Ovary (tissue), 9 donors: ENCODE data around the gene GLG1. TPM values are rescaled to one million over a fixed set of nuclear protein-coding genes. Genes with fewer than 3 reads are reported as not detected.
"Not testable (repeated sequence)": the region's sequence is repeated elsewhere in the genome, so short reads cannot be mapped to it uniquely, and the experiment has no call there.

Experiments used
- DNase-seq, 5 donors: peaks; one replicate each; pipeline ENCODE4 v3.0.0-alpha.2; 2019 to 2020
- H3K27ac ChIP-seq, 2 donors: fragments of 200-600 bp; one replicate each; pipeline versions ENCODE4 v1.5.1 to v1.8.0; 2019 to 2022
- H3K27me3 ChIP-seq: fragments of 200-600 bp; one replicate; pipeline ENCODE4 v1.8.0; 2022
- H3K36me3 ChIP-seq: fragments of 200-600 bp; sonication (generic); one replicate; pipeline ENCODE4 v1.5.1; 2019
- H3K4me1 ChIP-seq: one replicate; pipeline ENCODE4 v1.8.1; 2013; ENCODE audit warnings: mild to moderate bottlenecking, moderate library complexity; ENCODE audit not compliant: insufficient read depth
- H3K4me3 ChIP-seq: fragments of 200-600 bp; sonication (generic); one replicate; pipeline ENCODE4 v1.5.1; 2017
- H3K9me3 ChIP-seq, 2 donors: fragments of 200-600 bp in 1 of 2; sonication (generic) in 1 of 2; one replicate each; pipeline versions ENCODE4 v1.5.1 to v1.8.1; 2013 to 2019; ENCODE audit warnings: mild to moderate bottlenecking in 1 of 2, moderate library complexity in 1 of 2
- CTCF ChIP-seq, 3 donors: fragments of 450-650 bp in 2 of 3; fragments of 200-600 bp in 1 of 3; IDR thresholded peaks; one replicate each; pipeline versions ENCODE4 v1.5.1 to v1.8.0; 2016 to 2022; ENCODE audit warnings: antibody characterized with exemption in 3 of 3, mild to moderate bottlenecking in 1 of 3
- EP300 ChIP-seq: sonication (generic); formaldehyde crosslinking; IDR thresholded peaks from one replicate; pipeline ENCODE4 v1.6.1; 2017; ENCODE audit warnings: antibody characterized with exemption
- POLR2A ChIP-seq: fragments of 450-650 bp; IDR thresholded peaks from one replicate; pipeline ENCODE4 v1.6.1; 2017; ENCODE audit warnings: antibody characterized with exemption, mild to moderate bottlenecking, moderate library complexity
- WGBS, 3 donors: extraction: QIAGEN DNeasy Blood & Tissue Kit in 1 of 3; methylation state at CpG; one replicate each; pipeline versions ENCODE4 v1.1.5 to v1.1.7; 2013 to 2017; 5-methylcytosine and 5-hydroxymethylcytosine counted together
- intact Hi-C, 4 donors: fragments of 100-400 bp; cut with DNase I; formaldehyde crosslinking; loops; one replicate each; pipeline versions ENCODE4 v1.11.0 to v1.15.1; 2022 to 2023
- polyA plus RNA-seq, 2 donors: library from polyadenylated mRNA; stranded (reverse); fragments of 200-250 nt in 1 of 2; fragments of 350-450 nt in 1 of 2; fragmentation: Illumina TruSeq in 1 of 2; extraction: RNeasy Lipid Tissue Mini Kit (QIAGEN cat#74804) in 1 of 2; gene quantifications; one replicate each; pipeline ENCODE4 v1.2.3, GENCODE V29; 2013 to 2014
- total RNA-seq, 7 donors: library from RNA; depleted of rRNA in 2 of 7; stranded (reverse); fragments of >200 nt in 2 of 7; fragmentation: NEBNext Ultra II Directional in 3 of 7; extraction: Animal tissue kit (Norgen Biotek cat#: 25700) in 3 of 7; gene quantifications; one replicate each; pipeline versions ENCODE4 v1.1.0 to v1.2.4, GENCODE V29; 2016 to 2023
- donor health status: DM: no; HTN: no; CAD: no; lungs with moderate emphysema.
- donor health status: DM: no; HTN: no; CAD: no.
- donor health status: Bipolar disorder and iron deficiency.
- donor health status: DM: yes; HTN: yes; CAD: no.
- donor health status: DM: no; HTN: no; CAD: no.
- donor health status: DM: yes; HTN: yes; CAD: no.

GLG1 gene
- total and polyA plus RNA-seq, 9 donors = 88.9 to 171 (median 154) TPM

- H3K27me3 ChIP-seq, intact Hi-C loops, H3K36me3 ChIP-seq, H3K9me3 ChIP-seq, DNase-seq, H3K4me3 ChIP-seq, H3K4me1 ChIP-seq, H3K27ac ChIP-seq: not testable (repeated sequence)
- 92 to 100% methylated on average over 1 to 2 of the region's 3 CpGs; no CpG with 5 or more reads in 1 of the 3 donors for WGBS, 3 donors
Observed at GRCh38 chr16:74538801-74539200, 68.1 kb downstream of the GLG1 start.

GRCh38 chr16:74537746-74538145 is 69.2 kb downstream of the GLG1 start:
- WGBS, 3 donors = 20 to 47% (median 26%) methylated on average over 1 of the region's 1 CpG
- DNase-seq, H3K27ac ChIP-seq, H3K27me3 ChIP-seq, intact Hi-C loops, H3K4me1 ChIP-seq, H3K4me3 ChIP-seq, H3K36me3 ChIP-seq, H3K9me3 ChIP-seq: not testable (repeated sequence)

GRCh38 chr16:74534650-74535049 is 72.3 kb downstream of the GLG1 start:
- H3K9me3 ChIP-seq, H3K4me3 ChIP-seq, H3K27me3 ChIP-seq, H3K4me1 ChIP-seq, DNase-seq, intact Hi-C loops, H3K36me3 ChIP-seq, H3K27ac ChIP-seq: not testable (repeated sequence)
- 81 to 91% (median 90%) methylated on average over 3 to 4 of the region's 4 CpGs for WGBS, 3 donors

GRCh38 chr16:74524926-74525325 is 82.0 kb downstream of the GLG1 start:
- Histone ChIP-seq H3K4me3 (no peak overlapping the region), H3K36me3 (no peaks in the 10 kb centered on the region), H3K9me3 (no peaks in the 10 kb centered on the region), H3K27me3 (peaks cover 3% of the 10 kb centered on the region), H3K27ac (no peak overlapping the region), H3K4me1 (peaks cover 2% of the 10 kb centered on the region)
- TF ChIP-seq POLR2A (no peak), EP300 (no peak), CTCF (IDR thresholded peaks at IDR 0.05) (no peak)
- intact Hi-C loops = no loop called here
- no peak for DNase-seq

GRCh38 chr16:74524117-74524516 is 82.8 kb downstream of the GLG1 start:
- 95 to 98% (median 96%) methylated on average over 5 of the region's 5 CpGs for WGBS, 3 donors
- Histone ChIP-seq H3K4me1 (peaks cover 2% of the 10 kb centered on the region), H3K36me3 (no peaks in the 10 kb centered on the region), H3K27ac (no peak overlapping the region), H3K9me3 (no peaks in the 10 kb centered on the region), H3K27me3 (peaks cover 3% of the 10 kb centered on the region), H3K4me3 (no peak overlapping the region)
- intact Hi-C loops = no loop called here
- TF ChIP-seq CTCF (IDR thresholded peaks at IDR 0.05) (no peak), EP300 (no peak), POLR2A (no peak)
- DNase-seq = no peak

GRCh38 chr16:74523706-74524105 is 83.2 kb downstream of the GLG1 start:
- intact Hi-C loops, DNase-seq, H3K27me3 ChIP-seq, H3K27ac ChIP-seq, H3K4me3 ChIP-seq, H3K4me1 ChIP-seq, H3K9me3 ChIP-seq, H3K36me3 ChIP-seq: not testable (repeated sequence)
- 94 to 99% (median 97%) methylated on average over 3 of the region's 3 CpGs for WGBS, 3 donors

- DNase-seq = no peak
- Histone ChIP-seq H3K27ac (no peak overlapping the region), H3K9me3 (no peaks in the 10 kb centered on the region), H3K27me3 (peaks cover 3% of the 10 kb centered on the region), H3K36me3 (no peaks in the 10 kb centered on the region), H3K4me3 (no peak overlapping the region), H3K4me1 (peaks cover 2% of the 10 kb centered on the region)
- TF ChIP-seq EP300 = no peak
- 49 to 66% (median 66%) methylated on average over 6 of the region's 6 CpGs for WGBS, 3 donors
- intact Hi-C loops = no loop called here
Observed at GRCh38 chr16:74522160-74522559, 84.8 kb downstream of the GLG1 start.
